Liver (tissue), 3 donors: Measurements from ENCODE around the gene KANK2.

Experiments
- CTCF ChIP-seq: fragments of 150-350 bp; IDR thresholded peaks from 2 replicates; pipeline ENCODE4 v1.5.1; 2017; ENCODE audit warnings: improper control_type of control experiment, low read depth, low read length; ENCODE audit not compliant: missing input control
- EGR1 ChIP-seq, 2 donors: IDR thresholded peaks; 2 replicates each; pipeline ENCODE4 v1.6.1; 2016 to 2018; ENCODE audit warnings: antibody characterized with exemption in 2 of 2, low read depth in 2 of 2
- SP1 ChIP-seq: IDR thresholded peaks from 2 replicates; pipeline ENCODE4 v1.6.1; 2018; ENCODE audit warnings: antibody characterized with exemption, mild to moderate bottlenecking
- donor health status: healthy.
- donor health status: healthy.

DNA sequence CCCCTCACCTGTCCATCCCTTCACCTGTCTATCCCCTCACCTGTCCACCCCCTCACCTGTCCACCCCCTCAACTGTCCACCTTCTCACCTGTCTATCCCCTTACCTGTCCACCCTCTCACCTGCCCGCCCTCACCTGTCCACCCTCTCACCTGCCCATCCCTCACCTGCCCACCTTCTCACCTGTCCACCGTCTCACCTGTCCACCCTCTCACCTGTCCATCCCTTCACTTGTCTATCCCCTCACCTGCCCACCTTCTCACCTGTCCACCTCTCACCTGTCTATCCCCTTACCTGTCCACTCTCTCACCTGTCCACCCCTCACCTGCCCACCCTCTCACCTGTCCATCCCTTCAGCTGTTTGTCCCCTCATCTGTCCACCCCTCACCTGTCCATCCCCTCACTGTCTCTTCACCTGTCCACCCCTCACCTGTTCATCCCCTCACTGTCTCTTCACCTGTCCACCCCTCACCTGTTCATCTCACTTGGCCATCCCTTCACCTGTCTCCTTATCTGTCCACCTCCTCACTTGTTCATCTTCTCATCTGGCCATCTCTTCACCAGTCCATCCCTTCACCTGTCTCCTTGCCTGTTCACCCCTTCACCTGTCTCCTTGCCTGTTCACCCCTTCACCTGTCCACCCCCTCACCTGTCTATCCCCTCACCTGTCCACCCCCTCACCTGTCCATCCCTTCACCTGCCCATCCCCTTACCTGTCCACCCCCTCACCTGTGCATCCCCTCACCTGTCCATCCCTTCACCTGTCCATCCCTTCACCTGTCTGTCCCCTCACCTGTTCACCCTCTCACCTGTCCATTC lies 12.7 kb upstream of the KANK2 start:
- TF ChIP-seq CTCF: no peak
- no peak for TF ChIP-seq EGR1 (IDR thresholded peaks at IDR 0.05; ENCODE audit: low read depth in 2 of 2)
- TF ChIP-seq SP1: no peak
